Tibial nerve (tissue), 4 donors: ENCODE measurements around the gene RNASEH2A. TPM values are rescaled to one million over a fixed set of nuclear protein-coding genes. Genes with fewer than 3 reads are reported as not detected.
A peak's percentile ranks its signal among the peaks of the same experiment; 100 is the strongest.

Experiments
- DNase-seq, 2 donors: peaks; one replicate each; pipeline ENCODE4 v3.0.0-alpha.2; 2019; ENCODE audit warnings: low spot score in 2 of 2
- H3K27ac ChIP-seq, 4 donors: fragments of 200-600 bp; sonication (generic) in 3 of 4; one replicate each; pipeline ENCODE4 v1.5.1; 2017 to 2019; ENCODE audit warnings: mild to moderate bottlenecking in 1 of 4
- H3K27me3 ChIP-seq, 2 donors: fragments of 200-600 bp; sonication (generic) in 1 of 2; one replicate each; pipeline versions ENCODE4 v1.5.1 to v1.6.0; 2017 to 2019
- H3K36me3 ChIP-seq, 3 donors: fragments of 200-600 bp; sonication (generic); one replicate each; pipeline ENCODE4 v1.5.1; 2018 to 2019
- H3K4me1 ChIP-seq, 4 donors: fragments of 200-600 bp; sonication (generic) in 3 of 4; one replicate each; pipeline ENCODE4 v1.5.1; 2017 to 2019
- H3K4me3 ChIP-seq, 4 donors: fragments of 200-600 bp; sonication (generic) in 3 of 4; one replicate each; pipeline ENCODE4 v1.5.1; 2017 to 2019; ENCODE audit warnings: mild to moderate bottlenecking in 1 of 4, moderate library complexity in 1 of 4
- H3K9me3 ChIP-seq, 4 donors: fragments of 200-600 bp; sonication (generic) in 3 of 4; one replicate each; pipeline ENCODE4 v1.5.1; 2017 to 2019
- CTCF ChIP-seq, 5 experiments: fragments of 200-600 bp in 3 of 5; fragments of 450-650 bp in 2 of 5; sonication (generic) in 3 of 5; IDR thresholded peaks; one replicate each; pipeline ENCODE4 v1.5.1; 2016 to 2019; ENCODE audit warnings: antibody characterized with exemption in 5 of 5, mild to moderate bottlenecking in 3 of 5, moderate library complexity in 2 of 5
- EP300 ChIP-seq, 2 donors: sonication (generic); formaldehyde crosslinking; IDR thresholded peaks; one replicate each; pipeline ENCODE4 v1.6.1; 2017; ENCODE audit warnings: antibody characterized with exemption in 2 of 2, mild to moderate bottlenecking in 1 of 2
- POLR2A ChIP-seq, 2 donors: fragments of 450-650 bp; IDR thresholded peaks; one replicate each; pipeline ENCODE4 v1.6.1; 2017; ENCODE audit warnings: antibody characterized with exemption in 2 of 2, mild to moderate bottlenecking in 2 of 2, moderate library complexity in 2 of 2
- WGBS, 2 donors: methylation state at CpG; one replicate each; pipeline ENCODE4 v1.1.5; 2018; 5-methylcytosine and 5-hydroxymethylcytosine counted together
- total RNA-seq, 4 donors: library from RNA; depleted of rRNA; stranded (reverse); fragments of >200 nt; gene quantifications; one replicate each; pipeline ENCODE4 v1.1.0, GENCODE V29; 2016

RNASEH2A gene
- total RNA-seq, 4 donors from 2014 or later: 5.4 to 8.6 (median 6.7) TPM

DNA sequence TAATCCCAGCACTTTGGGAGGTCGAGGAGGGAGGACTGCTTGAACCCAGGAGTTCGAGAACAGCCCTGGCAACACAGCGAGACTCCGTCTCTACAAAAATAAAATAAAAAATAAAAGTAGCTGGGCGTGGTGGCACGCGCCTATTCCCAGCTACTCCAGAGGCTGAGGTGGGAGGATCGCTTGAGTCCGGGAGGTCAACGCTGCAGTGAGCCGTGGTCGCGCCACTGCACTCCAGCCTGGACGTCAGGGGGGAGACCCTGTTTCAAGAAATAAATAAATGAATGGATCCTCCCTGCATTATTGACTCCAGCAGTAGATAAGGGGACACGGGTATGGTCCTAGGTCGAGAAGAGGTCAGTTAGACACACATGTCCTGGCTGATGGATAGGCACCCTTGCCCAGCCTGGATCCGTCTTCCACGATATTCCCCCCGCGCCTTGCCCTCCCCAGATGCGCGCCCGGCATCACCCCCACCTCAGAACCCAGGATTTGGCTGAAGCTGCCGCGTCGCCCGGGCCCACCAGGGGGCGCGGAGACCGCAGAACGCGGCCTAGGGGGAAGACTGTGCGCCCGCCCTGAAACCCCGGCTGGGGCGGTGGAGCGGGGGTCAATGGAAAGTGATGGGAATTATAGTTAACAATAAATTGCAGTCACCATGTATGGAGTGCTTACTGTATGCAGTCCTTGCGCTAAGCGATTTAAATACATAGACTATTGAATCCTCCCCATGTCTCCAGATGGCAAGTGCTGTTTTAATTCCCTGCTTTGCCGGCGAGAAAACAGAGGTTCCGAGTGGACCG is 29.0 kb upstream of the RNASEH2A start:
- TF ChIP-seq EP300 (IDR thresholded peaks at IDR 0.05): peak; percentile 67 to 74
- TF ChIP-seq CTCF (IDR thresholded peaks at IDR 0.05): peak; percentile 95 to 98 (median 97)
- TF ChIP-seq POLR2A (IDR thresholded peaks at IDR 0.05): no peak
- Histone ChIP-seq H3K4me3 (peak overlapping the region; percentile 53 to 81 (median 60)), H3K36me3 (no peaks in the 10 kb centered on the region), H3K9me3 (no peaks in the 10 kb centered on the region), H3K27me3 (no peaks in the 10 kb centered on the region), H3K4me1 (peaks cover 0 to 49% (median 38%) of the 10 kb centered on the region in 4 donors), H3K27ac (peak overlapping the region; percentile 93 to 98 (median 94))
- peak in 1 of 2 donors; percentile 78 for DNase-seq
- 8 to 10% methylated on average over 43 of the region's 43 CpGs for WGBS, 2 donors

GRCh38 chr19:12778017-12778904 is 28.1 kb upstream of the RNASEH2A start:
- Histone ChIP-seq H3K9me3 (no peaks in the 10 kb centered on the region), H3K27me3 (no peaks in the 10 kb centered on the region), H3K27ac (peak overlapping the region; percentile 93 to 98 (median 94)), H3K36me3 (no peaks in the 10 kb centered on the region), H3K4me3 (peak overlapping the region; percentile 53 to 81 (median 60)), H3K4me1 (peaks cover 0 to 58% (median 45%) of the 10 kb centered on the region in 4 donors)
- 2 to 3% methylated on average over 33 to 44 of the region's 44 CpGs for WGBS, 2 donors
- peak in 1 of 2 donors; percentile 63 for DNase-seq
- TF ChIP-seq POLR2A (IDR thresholded peaks at IDR 0.05): peak in 1 of 2 donors; percentile 29
- peak in 1 of 2 donors; percentile 36 for TF ChIP-seq EP300 (IDR thresholded peaks at IDR 0.05)
- TF ChIP-seq CTCF (IDR thresholded peaks at IDR 0.05): no peak

GRCh38 chr19:12778905-12779161 is 27.6 kb upstream of the RNASEH2A start:
- peaks cover 0 to 63% (median 51%) of the 10 kb centered on the region in 4 donors for H3K4me1 ChIP-seq

DNA sequence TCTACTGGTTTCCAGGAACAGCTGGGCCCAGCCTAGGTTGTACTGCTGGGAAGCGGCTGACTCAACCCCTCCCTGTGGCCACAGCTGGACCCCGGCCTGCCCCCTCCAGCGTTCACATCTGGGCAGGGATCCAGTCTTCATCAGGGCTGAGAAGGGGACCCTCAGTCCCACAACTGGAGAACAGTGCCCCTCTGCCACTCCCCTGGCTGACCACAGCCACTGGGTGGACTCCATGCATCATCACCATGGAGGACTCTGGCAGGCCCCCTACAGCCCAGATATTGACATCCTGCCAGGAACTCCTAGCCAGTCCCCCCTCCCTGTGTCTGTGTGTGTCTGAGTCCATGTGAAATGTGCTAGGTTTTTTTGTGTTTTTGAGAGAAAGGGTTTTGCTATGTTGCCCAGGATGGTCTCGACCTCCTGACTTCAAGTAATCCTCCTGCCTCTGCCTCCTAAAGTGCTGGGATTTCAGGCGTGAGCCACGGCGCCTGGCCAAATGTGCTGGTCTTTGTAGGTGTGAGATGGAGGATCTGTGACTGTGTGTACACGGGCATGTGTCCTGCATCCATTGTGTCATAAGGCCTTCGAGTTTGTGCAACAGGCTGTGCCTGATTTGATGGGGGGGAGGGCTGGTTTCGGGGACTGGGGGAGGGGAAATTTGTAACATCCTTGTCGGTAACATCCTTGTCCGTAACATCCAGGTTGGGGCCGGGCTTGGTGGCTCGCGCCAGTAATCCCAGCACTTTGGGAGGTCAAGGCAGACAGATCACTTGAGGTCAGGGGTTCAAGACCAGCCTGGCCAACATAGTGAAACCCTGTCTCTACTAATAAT is 27.0 kb upstream of the RNASEH2A start:
- 45 to 57% methylated on average over 15 of the region's 15 CpGs for WGBS, 2 donors
- no peaks in the 10 kb centered on the region for H3K36me3 ChIP-seq
- H3K27me3 ChIP-seq: no peaks in the 10 kb centered on the region
- TF ChIP-seq EP300 (IDR thresholded peaks at IDR 0.05) (no peak), POLR2A (IDR thresholded peaks at IDR 0.05) (no peak), CTCF (IDR thresholded peaks at IDR 0.05) (no peak)
- DNase-seq: no peak
- H3K27ac ChIP-seq: peak overlapping the region; percentile 93 to 98 (median 94)
- H3K4me1 ChIP-seq: peaks cover 0 to 69% (median 56%) of the 10 kb centered on the region in 4 donors
- H3K4me3 ChIP-seq: peak overlapping the region in 2 of 4 donors; percentile 59 to 81
- H3K9me3 ChIP-seq: no peaks in the 10 kb centered on the region

More at GRCh38 chr19:12778905-12779161, 27.6 kb upstream of the RNASEH2A start:
- Histone ChIP-seq H3K36me3 (no peaks in the 10 kb centered on the region), H3K27ac (peak overlapping the region; percentile 93 to 98 (median 94)), H3K4me3 (peak overlapping the region in 2 of 4 donors; percentile 59 to 81), H3K9me3 (no peaks in the 10 kb centered on the region), H3K27me3 (no peaks in the 10 kb centered on the region)
- TF ChIP-seq EP300 (IDR thresholded peaks at IDR 0.05) (no peak), POLR2A (IDR thresholded peaks at IDR 0.05) (no peak), CTCF (IDR thresholded peaks at IDR 0.05) (no peak)
- 19 to 34% methylated on average over 6 of the region's 6 CpGs for WGBS, 2 donors
- no peak for DNase-seq
